Measurements from ENCODE around the gene ZBTB12.

The ZBTB12 gene

GRCh38 chr6:31945154-31945506 is 43.2 kb upstream of the ZBTB12 start:
- Histone ChIP-seq H3K9ac (no peak overlapping the region), H3K27me3 (ENCODE audit: insufficient read depth, low read depth) (peaks cover 26% of the 10 kb centered on the region), H3K4me2 (no peak overlapping the region), H3K4me1 (ENCODE audit: low read depth, poor library complexity, severe bottlenecking) (no peaks in the 10 kb centered on the region), H2AFZ (ENCODE audit: low read depth) (no peak overlapping the region), H3K36me3 (ENCODE audit: insufficient read depth) (no peaks in the 10 kb centered on the region), H3K79me2 (ENCODE audit: insufficient read depth, low read depth) (no peaks in the 10 kb centered on the region), H3K4me3 (IDR thresholded peaks at IDR 0.05; ENCODE audit: insufficient read depth, low read depth, low read length) (no peak overlapping the region), H4K20me1 (ENCODE audit: insufficient read depth) (no peaks in the 10 kb centered on the region), H3K27ac (no peak overlapping the region)
- no peak for TF ChIP-seq CTCF (conservative IDR thresholded peaks at IDR 0.05; ENCODE audit: low read depth, low read length)

- no peaks in the 10 kb centered on the region for H3K79me2 ChIP-seq (ENCODE audit: insufficient read depth, low read depth)
- no peak overlapping the region for H3K9ac ChIP-seq
- TF ChIP-seq CTCF (conservative IDR thresholded peaks at IDR 0.05; ENCODE audit: low read depth, low read length): no peak
- H3K36me3 ChIP-seq (ENCODE audit: insufficient read depth): no peaks in the 10 kb centered on the region
- no peak overlapping the region for H2AFZ ChIP-seq (ENCODE audit: low read depth)
- no peaks in the 10 kb centered on the region for H4K20me1 ChIP-seq (ENCODE audit: insufficient read depth)
- H3K27ac ChIP-seq: no peak overlapping the region
- no peak overlapping the region for H3K4me2 ChIP-seq
- no peaks in the 10 kb centered on the region for H3K4me1 ChIP-seq (ENCODE audit: low read depth, poor library complexity, severe bottlenecking)
- H3K27me3 ChIP-seq (ENCODE audit: insufficient read depth, low read depth): peaks cover 26% of the 10 kb centered on the region
- no peak overlapping the region for H3K4me3 ChIP-seq (IDR thresholded peaks at IDR 0.05; ENCODE audit: insufficient read depth, low read depth, low read length)
Measured at GRCh38 chr6:31943742-31944141, 41.9 kb upstream of the ZBTB12 start.

- TF ChIP-seq CTCF (conservative IDR thresholded peaks at IDR 0.05; ENCODE audit: low read depth, low read length): no peak
- Histone ChIP-seq H3K36me3 (ENCODE audit: insufficient read depth) (no peaks in the 10 kb centered on the region), H4K20me1 (ENCODE audit: insufficient read depth) (no peaks in the 10 kb centered on the region), H2AFZ (ENCODE audit: low read depth) (no peak overlapping the region), H3K4me3 (IDR thresholded peaks at IDR 0.05; ENCODE audit: insufficient read depth, low read depth, low read length) (no peak overlapping the region), H3K79me2 (ENCODE audit: insufficient read depth, low read depth) (no peaks in the 10 kb centered on the region), H3K27me3 (ENCODE audit: insufficient read depth, low read depth) (peaks cover 23% of the 10 kb centered on the region), H3K27ac (no peak overlapping the region), H3K4me2 (no peak overlapping the region), H3K4me1 (ENCODE audit: low read depth, poor library complexity, severe bottlenecking) (no peaks in the 10 kb centered on the region), H3K9ac (no peak overlapping the region)
Measured at GRCh38 chr6:31940256-31940664, 38.4 kb upstream of the ZBTB12 start.

- H3K9ac ChIP-seq: no peak overlapping the region
- no peak overlapping the region for H3K27ac ChIP-seq
- H3K36me3 ChIP-seq (ENCODE audit: insufficient read depth): no peaks in the 10 kb centered on the region
- no peaks in the 10 kb centered on the region for H3K4me1 ChIP-seq (ENCODE audit: low read depth, poor library complexity, severe bottlenecking)
- no peaks in the 10 kb centered on the region for H3K27me3 ChIP-seq (ENCODE audit: insufficient read depth, low read depth)
- no peak overlapping the region for H2AFZ ChIP-seq (ENCODE audit: low read depth)
- no peak overlapping the region for H3K4me2 ChIP-seq
- no peaks in the 10 kb centered on the region for H4K20me1 ChIP-seq (ENCODE audit: insufficient read depth)
- H3K4me3 ChIP-seq (IDR thresholded peaks at IDR 0.05; ENCODE audit: insufficient read depth, low read depth, low read length): no peak overlapping the region
- H3K79me2 ChIP-seq (ENCODE audit: insufficient read depth, low read depth): no peaks in the 10 kb centered on the region
- TF ChIP-seq CTCF (conservative IDR thresholded peaks at IDR 0.05; ENCODE audit: low read depth, low read length): no peak
Measured at GRCh38 chr6:31935823-31936222, 33.9 kb upstream of the ZBTB12 start.

- H3K4me1 ChIP-seq (ENCODE audit: low read depth, poor library complexity, severe bottlenecking): no peaks in the 10 kb centered on the region
Measured at GRCh38 chr6:31935021-31935420, 33.1 kb upstream of the ZBTB12 start.

More at GRCh38 chr6:31935021-31935420, 33.1 kb upstream of the ZBTB12 start:
- no peak overlapping the region for H3K4me2 ChIP-seq
- H3K27me3 ChIP-seq (ENCODE audit: insufficient read depth, low read depth): no peaks in the 10 kb centered on the region
- no peak overlapping the region for H3K9ac ChIP-seq
- H3K36me3 ChIP-seq (ENCODE audit: insufficient read depth): no peaks in the 10 kb centered on the region
- H3K4me3 ChIP-seq (IDR thresholded peaks at IDR 0.05; ENCODE audit: insufficient read depth, low read depth, low read length): no peak overlapping the region
- no peaks in the 10 kb centered on the region for H3K79me2 ChIP-seq (ENCODE audit: insufficient read depth, low read depth)
- H4K20me1 ChIP-seq (ENCODE audit: insufficient read depth): no peaks in the 10 kb centered on the region
- H3K27ac ChIP-seq: no peak overlapping the region
- no peak for TF ChIP-seq CTCF (conservative IDR thresholded peaks at IDR 0.05; ENCODE audit: low read depth, low read length)
- no peak overlapping the region for H2AFZ ChIP-seq (ENCODE audit: low read depth)

All from KMS-11 (cell line).